DMS 273 (cell line): ENCODE results near the gene ZSWIM7.
"Not testable (repeated sequence)": the region's sequence is repeated elsewhere in the genome, so short reads cannot be mapped to it uniquely, and the experiment has no call there.

Experiments
- DNase-seq: peaks from one replicate; lab custom pipeline; 2025; ENCODE audit not compliant: unreplicated experiment; lab: John Stamatoyannopoulos, UW

ZSWIM7 gene

DNA sequence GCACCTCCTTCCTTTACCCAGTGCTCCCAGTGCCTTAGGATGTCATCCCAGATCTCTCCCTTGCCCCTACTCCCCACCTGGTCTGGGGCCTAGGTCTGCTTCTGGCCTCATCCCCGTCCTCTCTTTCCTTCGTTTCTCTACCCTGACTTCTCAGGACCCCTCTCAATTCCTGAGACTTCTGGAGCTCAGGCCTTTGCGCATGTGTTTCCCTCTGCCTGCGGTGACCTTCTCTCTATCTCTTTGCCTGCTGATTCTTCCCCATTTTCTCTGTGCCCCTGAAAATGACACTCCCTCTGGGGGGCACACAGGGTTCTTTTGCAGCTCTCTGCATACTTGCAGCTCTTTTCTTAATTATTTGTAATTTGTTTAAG is 41.0 kb downstream of the ZSWIM7 start:
- DNase-seq = no peak

DNA sequence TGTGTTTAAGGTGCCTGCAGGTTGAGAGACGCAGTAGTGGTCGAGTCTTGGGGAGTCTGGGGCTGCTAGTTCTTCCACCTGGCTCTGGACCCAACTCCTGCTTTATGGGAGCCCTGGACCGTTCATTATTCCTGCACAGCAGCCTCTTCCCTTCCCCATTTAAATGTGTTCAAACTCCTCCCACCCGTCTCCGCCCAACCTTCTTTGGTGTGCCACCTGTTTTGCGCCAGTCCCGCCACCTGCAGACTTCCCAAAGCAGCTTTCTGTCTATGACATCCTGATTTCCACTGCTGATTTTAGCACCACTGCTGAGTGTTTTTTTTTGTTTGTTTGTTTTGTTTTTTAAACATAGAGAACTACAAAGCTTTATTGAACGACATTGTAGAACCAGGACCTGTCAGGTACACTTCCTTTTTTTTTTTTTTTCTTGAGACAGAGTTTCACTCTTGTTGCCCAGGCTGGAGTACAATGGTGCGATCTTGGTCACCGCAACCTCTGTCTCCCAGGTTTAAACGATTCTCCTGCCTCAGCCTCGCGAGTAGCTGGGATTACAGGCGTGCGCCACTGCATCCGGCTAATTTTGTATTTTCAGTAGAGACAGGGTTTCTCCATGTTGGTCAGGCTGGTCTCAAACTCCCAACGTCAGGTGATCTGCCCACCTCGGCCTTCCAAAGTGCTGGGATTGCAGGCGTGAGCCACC is 41.7 kb downstream of the ZSWIM7 start:
- DNase-seq = no peak

DNA sequence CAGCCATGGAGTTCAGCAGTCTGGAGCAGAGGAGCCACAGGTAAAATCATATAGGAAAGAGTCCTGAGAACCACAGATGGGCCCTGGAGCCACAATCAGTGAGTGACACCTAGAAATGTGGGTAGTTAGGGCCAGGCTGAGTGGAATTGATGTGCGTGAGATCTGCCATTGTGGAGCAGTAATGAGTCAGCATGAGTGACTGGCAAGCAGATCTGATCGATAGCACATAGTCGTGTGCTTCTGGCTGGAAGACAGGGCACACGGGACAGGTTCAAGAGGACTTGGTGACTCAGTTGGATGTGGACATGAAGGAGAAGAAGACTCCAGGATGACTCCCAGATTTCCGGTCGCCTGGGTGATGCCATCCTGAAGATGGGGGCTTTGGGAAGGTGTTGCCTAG is 42.3 kb downstream of the ZSWIM7 start:
- no peak for DNase-seq

DNA sequence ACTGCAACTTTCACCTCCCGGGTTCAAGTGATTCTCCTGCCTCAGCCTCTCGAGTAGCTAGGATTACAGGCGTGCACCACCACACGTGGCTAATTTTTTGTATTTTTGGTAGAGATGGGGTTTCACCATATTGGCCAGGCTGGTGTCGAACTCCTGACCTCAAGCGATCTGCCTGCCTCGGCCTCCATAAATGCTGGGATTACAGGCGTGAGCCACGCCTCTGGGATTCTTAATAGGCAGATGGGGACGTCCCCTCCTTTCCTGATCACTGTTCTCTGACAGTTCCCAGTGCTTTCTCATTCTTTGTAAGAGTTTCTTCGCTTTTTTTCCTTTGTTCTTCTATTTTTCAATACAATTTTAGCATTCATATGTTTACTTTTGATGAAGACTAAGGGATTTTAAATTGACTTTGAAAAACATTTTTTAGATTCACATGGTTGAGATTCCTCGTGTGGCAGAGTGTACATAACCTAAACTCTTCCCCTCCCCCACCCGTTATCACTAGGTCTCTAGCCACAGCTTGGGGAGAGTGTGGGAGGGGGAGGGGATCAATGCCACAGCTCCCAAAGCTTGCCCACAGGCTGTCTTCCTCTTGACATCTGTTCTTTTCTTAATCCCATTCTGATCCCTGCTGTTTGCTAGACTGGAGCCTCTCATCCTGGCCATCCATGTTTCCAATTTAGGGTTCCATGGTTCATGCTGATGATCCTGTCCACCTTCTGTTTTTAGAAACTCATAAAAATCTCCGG is 43.5 kb downstream of the ZSWIM7 start:
- peak; percentile 47 for DNase-seq

DNA sequence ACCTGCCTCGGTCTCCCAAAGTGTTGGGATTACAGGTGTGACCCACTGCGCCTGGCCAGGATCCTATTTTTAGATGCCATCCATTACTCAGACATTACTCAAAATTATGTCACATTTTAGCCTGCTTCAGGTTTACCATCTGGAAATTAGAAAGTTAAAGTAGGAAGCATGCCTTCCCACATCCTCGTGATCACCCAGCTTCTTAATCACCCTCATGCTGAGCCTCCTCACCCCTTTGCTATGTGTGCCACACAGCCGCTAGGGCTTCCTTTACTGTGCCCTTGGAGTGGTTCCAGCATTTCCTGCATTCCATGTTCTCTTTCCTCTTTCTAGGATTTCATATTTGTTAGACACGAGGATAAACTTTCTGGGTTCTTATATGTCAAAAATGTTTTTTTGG is 45.3 kb downstream of the ZSWIM7 start:
- peak; percentile 7 for DNase-seq

DNA sequence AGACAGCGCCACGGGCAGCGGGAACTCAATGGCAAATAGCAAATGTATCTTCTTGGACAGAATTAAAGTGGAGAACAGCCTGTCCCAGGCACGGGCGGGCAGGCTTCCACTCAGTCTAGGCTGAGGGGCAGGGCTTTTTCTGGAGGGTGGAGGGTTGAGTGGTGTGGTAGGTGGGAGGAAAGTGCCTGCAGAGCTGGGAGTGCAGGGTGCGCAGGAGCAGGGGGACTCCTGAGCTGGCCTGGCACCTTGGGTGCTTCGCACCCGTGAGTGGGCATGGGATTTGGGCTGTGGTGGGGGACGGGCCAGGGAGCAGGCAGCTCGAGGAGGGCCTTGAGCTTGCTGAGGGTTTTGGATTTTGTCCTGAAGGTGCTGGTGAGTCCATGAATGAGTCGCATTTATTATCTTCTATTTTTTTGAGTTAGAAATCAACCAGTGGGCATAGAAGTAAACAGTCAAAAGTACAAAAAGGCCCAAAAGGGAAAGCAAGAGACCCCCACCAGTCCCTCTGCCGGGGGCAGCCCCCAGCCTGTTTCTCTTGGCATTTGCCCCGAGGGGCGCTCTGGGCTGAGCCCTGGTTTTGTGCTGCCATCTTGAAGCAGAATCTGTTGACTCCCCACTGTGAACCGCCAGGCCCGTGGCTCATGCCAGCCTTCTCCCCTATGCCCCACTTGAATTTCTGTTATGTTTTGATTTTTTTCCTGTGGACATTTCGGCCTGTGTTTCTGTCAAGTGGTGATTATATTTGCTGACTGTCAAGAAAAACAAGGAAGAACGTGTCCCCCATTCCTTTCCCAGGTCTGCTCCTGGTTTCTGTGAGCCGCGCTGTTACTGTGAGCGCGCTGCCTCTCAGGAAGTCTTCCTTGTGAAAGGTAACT is 46.4 kb downstream of the ZSWIM7 start:
- no peak for DNase-seq

DNA sequence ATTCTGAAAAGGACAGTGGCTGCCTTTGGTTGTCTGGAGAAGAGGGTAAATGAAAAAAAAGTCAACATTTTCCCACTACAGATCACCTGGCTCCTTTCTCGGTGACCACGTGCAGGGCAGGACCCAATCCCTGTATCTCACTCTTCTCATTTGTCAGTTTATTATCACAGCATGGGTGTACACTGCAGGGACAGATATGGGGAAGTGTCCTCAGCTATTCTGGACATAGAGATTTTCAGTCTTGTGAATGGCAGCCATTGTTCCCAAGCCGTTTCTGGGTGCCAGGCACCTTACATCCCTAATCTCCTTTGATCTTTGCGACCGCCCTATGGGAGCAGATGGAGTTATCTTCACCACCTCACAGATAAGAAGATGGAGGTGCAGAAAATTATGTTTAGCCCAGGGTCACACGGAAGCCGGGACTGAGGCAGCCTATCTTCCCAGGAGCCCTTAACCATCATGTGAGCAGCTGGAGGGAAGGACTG is 47.4 kb downstream of the ZSWIM7 start:
- DNase-seq = no peak

DNA sequence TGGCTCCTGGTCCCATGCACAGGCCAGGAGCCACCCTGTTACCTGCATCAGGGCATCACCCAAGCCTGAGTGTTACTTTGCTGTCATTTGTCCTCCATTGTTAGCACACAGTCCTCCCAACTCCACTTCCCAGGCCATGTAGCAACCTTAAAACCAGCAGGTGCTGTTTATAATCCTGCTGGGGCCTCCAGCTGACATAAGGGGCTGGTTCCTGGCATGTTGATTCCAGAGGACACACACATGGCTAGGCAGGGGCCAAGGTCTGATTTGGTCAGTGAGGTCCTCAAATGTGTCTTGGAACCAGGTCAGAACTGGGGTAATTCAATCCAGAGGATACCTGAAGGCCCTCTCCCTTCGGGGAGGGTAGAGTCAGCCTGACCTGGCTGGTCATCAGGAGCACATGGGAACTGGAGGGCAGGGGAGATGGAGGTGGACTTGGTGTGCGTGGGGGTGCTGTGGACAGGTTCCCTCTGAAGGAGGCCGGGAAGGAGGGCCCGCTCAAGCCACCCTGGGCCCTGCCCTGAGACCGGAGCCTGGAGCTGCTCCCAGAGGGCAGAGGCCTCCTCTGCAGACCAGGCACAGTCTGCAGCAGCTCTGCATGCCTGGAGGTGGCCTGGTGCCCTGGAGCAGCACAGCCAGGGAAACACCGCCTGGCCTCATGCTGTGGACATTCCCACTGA is 48.0 kb downstream of the ZSWIM7 start:
- DNase-seq = no peak

DNA sequence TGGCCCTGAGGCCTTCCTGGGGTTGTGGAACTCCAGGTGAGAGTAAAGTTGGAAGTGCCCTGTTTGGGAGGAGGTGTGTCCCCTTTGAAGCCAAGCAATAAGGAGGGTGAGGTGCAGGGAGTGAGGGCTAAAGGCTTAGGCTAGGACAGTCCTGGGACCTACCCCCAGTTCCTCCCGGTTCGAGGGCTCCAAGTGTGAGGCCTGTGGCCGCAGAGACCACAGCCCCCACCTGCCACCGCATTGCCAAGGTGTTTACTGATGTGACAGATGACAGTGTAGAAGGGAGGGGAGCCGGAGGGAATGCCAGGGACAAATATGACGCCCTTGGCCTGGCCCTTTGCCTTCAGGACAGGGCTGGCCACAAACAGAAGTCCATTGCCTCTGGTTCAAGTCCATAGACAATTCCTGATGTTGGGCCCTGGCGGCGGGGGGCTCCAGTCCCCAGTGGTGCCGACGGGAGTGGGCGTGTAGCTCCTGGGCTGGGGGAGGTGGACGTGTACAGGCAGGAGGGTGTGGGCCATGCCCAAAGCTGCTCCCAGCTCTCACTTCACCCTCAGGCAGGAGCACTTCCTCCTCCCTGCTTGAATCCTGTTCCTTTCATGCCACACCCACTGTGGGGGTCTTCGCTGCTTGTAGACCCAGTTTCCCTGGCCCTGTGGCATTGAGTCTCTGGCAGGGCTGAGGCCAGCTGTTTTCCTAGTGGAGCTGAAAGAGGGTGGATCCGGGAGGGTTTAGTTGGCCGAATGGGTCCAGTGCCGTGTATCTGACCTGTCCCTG is 51.3 kb downstream of the ZSWIM7 start:
- DNase-seq = no peak

DNA sequence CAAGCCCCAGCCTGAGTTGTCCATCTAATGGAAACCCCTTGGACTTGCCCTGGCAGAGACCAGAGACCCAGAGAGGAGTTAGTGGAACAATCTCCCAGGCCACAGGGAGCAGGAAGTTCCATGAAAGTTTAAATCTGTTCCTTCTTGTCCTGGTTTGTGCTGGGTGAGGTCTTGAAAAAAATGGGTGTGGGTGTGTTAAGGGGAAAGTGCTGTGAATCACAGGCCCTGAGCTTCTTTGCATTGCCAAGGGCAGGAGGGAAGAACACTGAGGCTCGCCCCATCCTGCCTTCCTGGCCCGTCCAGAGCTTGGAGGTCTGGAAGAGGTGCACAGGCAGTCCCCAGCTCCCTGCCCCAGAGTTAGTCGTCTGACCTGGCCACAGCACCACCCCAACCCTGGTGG is 52.2 kb downstream of the ZSWIM7 start:
- no peak for DNase-seq

DNA sequence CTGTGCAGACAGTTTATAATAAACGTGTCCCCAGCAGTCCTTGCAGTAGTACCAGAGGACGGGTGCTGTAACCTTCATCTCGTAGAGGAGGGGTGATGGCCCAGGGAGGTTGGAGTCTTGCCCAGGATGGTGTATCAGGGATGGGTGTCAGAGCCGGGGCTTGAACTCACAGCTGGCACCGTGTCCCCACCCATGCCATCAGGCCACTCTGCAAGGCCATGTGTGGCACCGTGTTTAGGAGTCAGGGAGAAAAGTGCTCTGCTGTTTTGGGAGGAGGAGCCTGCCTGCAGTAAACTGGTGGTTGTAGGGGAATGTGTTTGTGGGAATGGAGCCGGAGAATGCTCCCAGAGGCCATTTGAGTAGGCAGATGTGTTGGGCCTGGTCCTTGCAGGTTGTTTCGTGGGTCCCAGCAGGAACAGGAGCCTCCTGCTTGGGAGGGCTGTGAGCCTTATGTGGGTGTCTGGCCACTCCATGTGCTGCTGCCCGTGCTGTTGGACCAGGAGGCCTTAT is 52.8 kb downstream of the ZSWIM7 start:
- DNase-seq = peak; percentile 20

DNA sequence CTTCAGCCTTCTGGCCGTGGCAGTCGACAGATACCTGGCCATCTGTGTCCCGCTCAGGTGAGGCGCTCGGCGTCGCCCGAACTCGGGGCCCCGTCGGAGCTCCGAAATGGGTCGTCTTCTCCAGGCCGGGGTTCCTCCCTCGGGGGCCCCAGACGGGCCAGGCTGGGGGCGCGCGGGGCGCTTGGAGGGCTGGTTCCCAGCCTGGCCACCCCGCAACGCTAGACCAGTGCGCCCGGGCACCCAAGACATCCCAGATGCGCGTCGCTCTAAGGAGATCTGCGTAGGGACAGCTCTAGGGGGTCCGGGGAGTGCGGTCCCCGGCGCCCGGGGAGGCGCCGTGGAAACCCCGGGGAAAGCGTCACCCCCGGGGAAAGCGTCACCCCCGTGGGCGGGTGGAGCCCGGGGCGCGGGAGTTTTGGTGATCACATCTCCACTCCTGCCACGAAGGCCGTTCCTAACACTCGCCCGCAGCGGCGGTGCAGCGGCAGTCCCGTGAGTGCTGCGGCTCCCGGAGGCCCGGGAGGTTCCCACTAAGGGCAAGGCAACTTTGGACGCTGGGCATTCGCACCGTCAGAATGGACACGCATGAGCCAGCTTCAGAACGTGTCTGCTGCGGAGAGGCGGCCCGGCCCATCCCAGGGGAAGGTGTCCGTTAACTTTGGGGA is 53.8 kb downstream of the ZSWIM7 start:
- DNase-seq = peak; percentile 38

DNA sequence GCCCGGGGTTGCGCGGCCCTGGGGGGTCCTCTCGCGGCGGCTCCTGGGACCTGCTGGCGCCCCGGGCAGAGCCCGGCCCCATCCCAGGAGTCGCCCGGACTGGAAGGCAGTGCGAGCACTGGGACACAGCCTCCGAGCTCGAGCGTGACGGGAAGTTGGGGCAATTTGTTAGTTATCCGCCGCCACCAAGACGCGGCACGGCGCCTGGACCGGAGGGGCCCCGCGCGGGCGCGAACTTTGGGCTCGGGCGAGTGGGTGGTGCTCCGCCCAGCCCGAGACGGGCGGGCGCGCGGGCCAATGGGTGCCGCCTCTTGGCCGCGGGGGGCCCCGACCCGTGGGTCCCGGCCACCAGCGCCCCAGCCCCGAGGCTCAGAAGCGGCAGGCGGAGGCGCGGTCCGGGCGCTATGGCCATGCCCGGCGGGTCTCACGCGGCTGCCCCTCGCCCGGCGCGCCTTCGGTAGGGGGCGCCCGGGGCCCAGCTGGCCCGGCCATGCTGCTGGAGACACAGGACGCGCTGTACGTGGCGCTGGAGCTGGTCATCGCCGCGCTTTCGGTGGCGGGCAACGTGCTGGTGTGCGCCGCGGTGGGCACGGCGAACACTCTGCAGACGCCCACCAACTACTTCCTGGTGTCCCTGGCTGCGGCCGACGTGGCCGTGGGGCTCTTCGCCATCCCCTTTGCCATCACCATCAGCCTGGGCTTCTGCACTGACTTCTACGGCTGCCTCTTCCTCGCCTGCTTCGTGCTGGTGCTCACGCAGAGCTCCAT is 54.6 kb downstream of the ZSWIM7 start, which contains the start of gene ADORA2B:
TSS of gene ADORA2B (plus strand) at position 372 of the 768 bp plus-strand sequence. CDS start at position 491, 119 bp downstream.
- DNase-seq = peak; percentile 77

DNA sequence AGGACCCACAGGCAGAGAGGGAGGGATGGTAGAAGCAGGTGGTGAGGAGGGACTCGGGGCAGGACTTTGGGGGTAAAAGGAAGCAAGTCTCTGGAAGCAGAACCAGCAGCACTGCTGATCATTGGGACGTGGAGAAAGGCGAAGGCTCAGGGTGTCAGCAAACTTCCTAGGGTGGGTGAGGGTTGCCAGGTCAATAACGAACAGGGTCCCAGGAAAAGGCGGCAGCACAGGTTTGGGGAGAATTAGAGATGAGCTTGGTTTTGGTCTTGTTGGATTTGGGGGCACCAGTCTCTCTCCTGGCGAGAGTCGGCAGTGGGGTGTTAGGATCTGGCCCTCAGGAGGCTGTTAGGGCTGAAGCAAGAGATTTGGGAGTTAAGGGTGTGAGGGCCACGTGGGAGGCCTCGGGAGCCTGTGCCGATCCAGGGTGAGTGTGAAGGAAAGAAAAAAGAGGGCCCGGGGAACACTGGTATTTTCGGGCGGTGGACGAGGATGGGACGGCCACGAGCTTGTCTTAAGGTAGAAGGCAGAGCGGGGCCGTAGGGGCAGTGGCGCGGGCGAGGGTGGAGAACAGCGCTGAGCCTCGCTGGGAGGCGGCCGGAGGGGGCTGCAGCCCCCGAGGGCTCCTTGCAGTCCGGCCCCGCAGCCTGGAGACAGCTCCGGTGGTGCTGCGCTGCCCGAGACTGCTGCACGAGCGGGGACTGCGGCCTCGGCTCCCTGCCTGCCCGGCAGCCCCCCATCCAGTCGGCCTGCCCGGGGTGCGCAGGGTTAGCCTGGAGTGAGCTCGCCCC is 55.3 kb downstream of the ZSWIM7 start:
- no peak for DNase-seq

DNA sequence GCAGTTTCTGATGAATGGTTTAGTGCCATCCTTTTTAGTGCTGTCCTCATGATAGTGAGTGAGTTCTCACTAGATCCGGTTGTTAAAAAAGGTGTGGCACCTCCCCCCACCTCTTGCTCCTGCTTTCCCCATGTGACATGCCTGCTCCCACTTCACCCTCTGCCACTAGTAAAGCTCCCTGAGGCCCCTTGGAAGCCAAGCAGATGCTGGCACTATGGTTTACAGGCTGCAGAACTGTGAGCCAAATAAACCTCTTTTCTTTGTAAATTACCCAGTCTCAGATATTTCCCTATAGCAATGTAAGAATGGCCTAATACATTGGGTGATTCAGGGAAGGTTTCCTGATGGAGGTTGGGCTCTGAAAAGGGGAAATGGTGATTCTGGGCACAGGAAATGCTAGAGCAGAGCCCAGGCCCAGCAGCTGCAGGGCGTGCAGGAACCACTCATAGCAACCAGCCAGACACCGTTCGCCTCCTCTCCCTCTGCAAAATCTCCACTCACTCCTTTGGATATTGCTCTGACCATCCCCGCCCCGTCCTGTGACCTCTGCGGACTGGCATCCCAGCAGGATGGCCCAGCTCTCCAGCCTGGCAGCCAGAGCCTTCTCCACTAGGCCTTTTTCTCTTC is 57.2 kb downstream of the ZSWIM7 start:
- no peak for DNase-seq

DNA sequence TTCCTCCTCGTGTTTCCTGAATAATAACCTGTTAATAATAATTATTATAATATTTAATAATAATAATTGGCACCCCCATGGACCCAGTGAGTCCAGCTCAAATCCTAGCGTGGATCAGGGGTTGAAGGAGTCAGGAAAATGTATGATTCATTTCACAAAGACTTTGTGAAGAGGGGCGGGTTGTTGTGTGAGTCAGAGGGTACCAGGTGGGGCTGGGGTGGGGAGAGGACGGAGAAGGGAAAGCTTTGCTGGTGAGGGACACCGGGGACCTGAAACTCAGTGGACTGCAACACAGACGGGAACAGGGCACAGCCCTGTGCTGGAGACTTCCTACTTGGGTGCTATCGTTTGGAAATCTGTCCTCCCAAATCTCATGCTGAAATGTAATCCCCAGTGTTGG is 57.7 kb downstream of the ZSWIM7 start:
- DNase-seq = no peak

DNA sequence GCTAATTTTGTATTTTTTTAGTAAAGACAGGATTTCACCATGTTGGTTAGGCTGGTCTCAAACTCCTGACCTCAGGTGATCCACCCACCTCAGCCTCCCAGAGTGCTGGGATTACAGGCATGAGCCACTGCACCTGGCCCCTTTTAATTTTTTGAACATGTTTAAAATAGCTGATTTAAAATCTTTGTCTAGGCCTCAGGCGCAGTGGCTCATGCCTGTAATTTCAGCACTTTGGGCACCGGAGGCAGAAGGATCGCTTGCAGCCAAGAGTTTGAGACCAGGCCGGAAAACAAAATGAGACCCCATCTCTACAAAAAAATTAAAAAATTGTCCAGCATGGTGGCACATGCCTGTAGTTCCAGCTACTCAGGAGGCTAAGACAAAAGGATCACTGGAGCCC is 63.0 kb downstream of the ZSWIM7 start:
- DNase-seq = not testable (repeated sequence)
